Measurements from ENCODE around the gene NTHL1. TPM values are rescaled to one million over a fixed set of nuclear protein-coding genes. Genes with fewer than 3 reads are reported as not detected.

The NTHL1 gene
- total and polyA plus RNA-seq, 2 of the 13 experiments (the other 11 are each of a cell fraction or from before 2014, with no cell fraction given), result 47.5 to 64.9 TPM

GRCh38 chr16:2009791-2010510 is 37.7 kb downstream of the NTHL1 start, which contains the start of gene ZNF598 (continued):
- 0 out of 2 replicates have a peak, but pooled peaks have one; percentile 26 for TF ChIP-seq SNAPC4 (CRISPR knock-in tag; IDR thresholded peaks at IDR 0.05)
- peak; percentile 81 for TF ChIP-seq YY1 (IDR thresholded peaks at IDR 0.05; ENCODE audit: insufficient read depth, insufficient replicate concordance, low read depth, low read length)
- TF ChIP-seq POGK (CRISPR knock-in tag; conservative IDR thresholded peaks at IDR 0.05), result peak; percentile 70
- TF ChIP-seq ZNF337 (CRISPR knock-in tag; IDR thresholded peaks at IDR 0.05; ENCODE audit: borderline replicate concordance, low read depth), result no peak; the same call in 1 of the 2 replicates
- TF ChIP-seq NCOA5 (CRISPR knock-in tag; IDR thresholded peaks at IDR 0.05), result no peak
- TF ChIP-seq PPARG (CRISPR knock-in tag; conservative IDR thresholded peaks at IDR 0.05), result peak; percentile 30; the same call in 1 of the 2 replicates
- peak; percentile 30; the same call in 1 of the 2 replicates for TF ChIP-seq RXRB (CRISPR knock-in tag; IDR thresholded peaks at IDR 0.05; ENCODE audit: borderline replicate concordance)
- 0 out of 2 replicates have a peak, but pooled peaks have one; percentile 35 for TF ChIP-seq ZNF614 (CRISPR knock-in tag; IDR thresholded peaks at IDR 0.05; ENCODE audit: borderline replicate concordance)
- no peak for TF ChIP-seq MBNL3 (CRISPR knock-in tag; conservative IDR thresholded peaks at IDR 0.05)
- TF ChIP-seq ZSCAN30 (CRISPR knock-in tag; IDR thresholded peaks at IDR 0.05), result no peak
- TF ChIP-seq ZNF280B (CRISPR knock-in tag; IDR thresholded peaks at IDR 0.05; ENCODE audit: borderline replicate concordance), result peak; percentile 35; the same call in 1 of the 2 replicates
- peak; percentile 69; the same call in 1 of the 2 replicates for TF ChIP-seq NFKB2 (CRISPR knock-in tag; IDR thresholded peaks at IDR 0.05; ENCODE audit: borderline replicate concordance)
- TF ChIP-seq THAP7 (CRISPR knock-in tag; IDR thresholded peaks at IDR 0.05), result no peak
- no peak for TF ChIP-seq ZNF678 (CRISPR knock-in tag; IDR thresholded peaks at IDR 0.05)
- no peak for TF ChIP-seq NR1H2 (CRISPR knock-in tag; IDR thresholded peaks at IDR 0.05; ENCODE audit: borderline replicate concordance, low read depth)
- no peak for TF ChIP-seq FOSL1 (CRISPR knock-in tag; IDR thresholded peaks at IDR 0.05; ENCODE audit: borderline replicate concordance)
- TF ChIP-seq ZFP91 (CRISPR knock-in tag; IDR thresholded peaks at IDR 0.05; ENCODE audit: borderline replicate concordance), result peak; percentile 81; the same call in 1 of the 2 replicates
